HG03469 (cell line): Measurements from ENCODE around the gene RREB1.

Experiments
- ATAC-seq: cut with Tn5 transposase; IDR thresholded peaks from one replicate; pipeline ENCODE4 v1.9.1; 2021; ENCODE audit warnings: mild to moderate bottlenecking, moderate library complexity, moderate number of reproducible peaks; ENCODE audit not compliant: unreplicated experiment

RREB1 gene

GRCh38 chr6:7239590-7239948 lies 131.8 kb downstream of the RREB1 start:
- ATAC-seq: no peak

DNA sequence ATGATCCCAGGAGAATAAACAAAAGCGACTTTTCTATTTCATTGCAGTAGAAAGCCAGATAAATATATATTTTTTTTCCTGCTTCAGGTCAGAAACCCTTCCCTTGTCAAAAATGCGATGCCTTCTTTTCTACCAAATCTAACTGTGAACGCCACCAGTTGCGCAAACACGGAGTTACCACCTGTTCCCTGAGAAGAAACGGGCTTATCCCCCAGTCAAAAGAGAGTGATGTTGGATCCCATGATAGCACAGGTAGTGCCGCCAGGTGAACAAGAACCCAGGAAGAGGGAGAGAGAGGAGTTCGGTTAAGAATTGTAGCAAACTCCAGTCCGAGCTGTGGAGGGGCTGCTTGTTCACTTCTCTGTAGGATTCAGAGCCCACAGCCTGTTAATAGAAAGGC lies 132.6 kb downstream of the RREB1 start:
- ATAC-seq: no peak

GRCh38 chr6:7241160-7241559 lies 133.4 kb downstream of the RREB1 start:
- no peak for ATAC-seq

GRCh38 chr6:7241709-7242645 lies 134.2 kb downstream of the RREB1 start:
- ATAC-seq: no peak

DNA sequence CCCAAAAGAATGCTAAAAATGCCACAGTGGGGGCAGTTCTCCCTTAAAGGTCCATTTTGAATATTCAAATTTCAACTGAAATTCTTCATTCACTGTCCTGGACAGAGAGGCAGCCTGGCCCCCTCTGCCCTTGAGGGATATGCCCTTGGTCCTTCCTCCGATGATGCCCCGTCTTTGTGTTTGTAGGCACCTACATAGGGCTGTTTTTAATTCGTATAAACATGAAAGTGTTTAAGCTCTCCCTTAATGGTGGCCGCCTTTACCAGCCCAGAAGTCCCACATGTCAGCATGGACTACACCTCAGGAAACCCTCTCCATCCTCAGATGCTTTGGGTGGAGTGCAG lies 135.0 kb downstream of the RREB1 start:
- ATAC-seq: no peak

DNA sequence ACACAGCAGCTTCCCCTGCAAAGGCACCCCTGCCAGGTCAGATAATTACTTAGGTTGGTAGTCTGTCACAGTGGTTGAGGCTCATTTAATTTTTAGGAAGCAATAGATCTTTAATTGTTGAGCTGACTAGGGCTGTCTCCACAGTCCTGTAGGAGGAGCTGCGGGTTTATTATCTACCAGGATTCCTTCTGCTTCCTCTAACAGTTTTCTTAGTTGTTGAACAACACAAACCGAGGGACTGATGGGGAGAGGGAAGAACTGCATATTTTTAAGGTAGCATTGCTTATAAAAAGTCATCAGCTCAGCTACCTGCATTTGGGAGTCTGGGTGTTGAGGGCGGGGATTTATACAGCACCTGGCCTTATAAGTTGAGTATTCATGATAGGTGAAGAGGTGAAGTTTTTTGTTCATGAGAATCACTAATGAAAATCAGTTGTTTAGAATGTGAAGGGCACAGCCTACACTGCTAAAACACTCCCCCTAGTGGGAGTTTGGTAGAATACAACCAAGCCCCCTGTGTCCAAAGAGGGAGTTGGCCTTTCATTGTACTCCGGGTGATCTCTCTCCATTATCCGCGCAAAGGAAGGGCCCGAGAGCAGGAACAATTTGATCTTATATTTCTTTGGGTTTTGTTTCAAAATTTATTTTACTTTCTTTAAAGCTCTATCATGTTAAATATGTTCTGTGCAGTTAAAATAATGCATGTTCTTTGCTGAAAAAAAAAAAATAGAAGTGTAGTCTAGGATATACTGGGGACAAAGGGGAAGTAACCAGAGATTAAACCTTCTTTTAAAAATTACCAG lies 135.6 kb downstream of the RREB1 start:
- ATAC-seq: no peak

DNA sequence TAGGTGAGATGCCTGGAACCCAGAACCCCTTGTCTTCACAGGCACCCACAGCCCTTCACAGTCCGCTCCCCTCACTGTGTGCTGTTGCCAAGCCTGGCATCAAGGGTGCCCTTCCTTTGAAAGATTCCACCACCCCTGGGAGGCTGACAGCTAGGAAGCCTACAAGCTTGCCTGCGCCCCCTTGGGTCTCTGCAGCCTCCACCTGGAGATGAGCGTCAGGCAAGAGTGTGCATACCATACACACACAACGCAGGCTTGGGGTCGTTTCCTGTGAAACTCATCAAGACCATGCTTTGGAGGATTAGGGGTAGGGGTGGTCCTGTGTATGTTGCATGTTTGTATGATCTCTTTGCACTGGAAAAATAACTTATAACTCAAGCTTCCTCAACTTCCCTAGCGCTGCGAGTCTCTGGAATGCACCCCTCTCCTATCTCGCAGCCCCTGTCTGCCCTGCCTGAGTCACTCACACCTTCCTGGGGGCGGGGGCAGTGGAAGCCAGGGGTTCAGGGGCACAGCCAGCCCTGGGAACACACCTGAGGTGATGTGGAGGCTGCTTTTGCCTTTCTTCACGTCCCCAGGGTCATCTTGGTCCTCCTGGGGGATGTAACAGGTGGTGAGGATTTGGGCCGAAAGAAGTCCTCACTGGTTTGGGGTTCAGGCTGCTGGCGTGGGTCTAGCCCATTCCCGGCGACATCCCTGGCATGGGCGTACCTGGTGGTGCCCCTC lies 138.1 kb downstream of the RREB1 start:
- no peak for ATAC-seq

DNA sequence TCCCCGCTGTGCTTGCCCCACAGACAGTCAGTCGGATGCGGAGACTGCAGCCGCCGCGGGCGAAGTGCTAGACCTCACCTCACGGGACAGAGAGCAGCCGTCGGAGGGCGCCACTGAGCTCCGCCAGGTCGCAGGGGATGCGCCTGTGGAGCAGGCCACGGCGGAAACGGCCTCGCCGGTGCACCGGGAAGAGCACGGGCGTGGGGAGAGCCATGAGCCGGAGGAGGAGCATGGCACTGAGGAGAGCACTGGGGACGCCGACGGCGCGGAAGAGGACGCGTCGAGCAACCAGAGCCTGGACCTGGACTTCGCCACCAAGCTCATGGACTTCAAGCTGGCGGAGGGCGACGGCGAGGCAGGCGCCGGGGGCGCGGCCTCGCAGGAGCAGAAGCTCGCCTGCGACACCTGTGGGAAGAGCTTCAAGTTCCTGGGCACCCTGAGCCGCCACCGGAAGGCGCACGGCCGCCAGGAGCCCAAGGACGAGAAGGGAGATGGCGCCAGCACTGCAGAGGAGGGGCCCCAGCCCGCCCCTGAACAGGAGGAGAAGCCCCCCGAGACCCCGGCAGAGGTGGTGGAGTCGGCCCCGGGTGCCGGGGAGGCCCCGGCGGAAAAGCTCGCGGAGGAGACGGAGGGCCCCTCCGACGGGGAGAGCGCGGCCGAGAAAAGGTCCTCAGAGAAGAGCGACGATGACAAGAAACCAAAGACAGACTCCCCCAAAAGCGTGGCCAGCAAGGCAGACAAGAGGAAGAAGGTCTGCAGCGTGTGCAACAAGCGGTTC lies 138.8 kb downstream of the RREB1 start:
- no peak for ATAC-seq

- no peak for ATAC-seq
Observed at GRCh38 chr6:7247179-7247456, 139.4 kb downstream of the RREB1 start.

DNA sequence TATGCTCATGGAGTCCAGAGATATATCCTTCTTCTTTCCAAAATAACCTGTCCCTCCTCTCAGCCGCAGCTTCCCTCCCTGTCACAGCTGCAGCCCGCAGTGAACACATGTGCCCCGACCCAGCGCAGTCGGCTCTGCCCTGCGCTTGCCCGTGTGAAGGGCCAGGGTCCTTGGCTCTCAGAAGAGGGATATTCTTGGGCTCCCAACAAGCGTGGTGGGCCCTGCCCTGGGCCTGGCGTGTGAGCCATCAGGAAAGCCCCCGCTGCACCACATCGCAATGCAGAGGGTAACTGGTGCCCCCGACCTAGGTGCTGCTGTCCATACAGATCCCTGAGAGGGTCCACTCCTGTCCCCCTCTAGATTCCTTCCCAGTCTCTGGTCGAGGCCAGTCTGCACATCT lies 140.1 kb downstream of the RREB1 start:
- ATAC-seq: no peak

- no peak for ATAC-seq
Observed at GRCh38 chr6:7249391-7249790, 141.6 kb downstream of the RREB1 start.

- ATAC-seq: no peak
Observed at GRCh38 chr6:7249946-7250643, 142.3 kb downstream of the RREB1 start.

DNA sequence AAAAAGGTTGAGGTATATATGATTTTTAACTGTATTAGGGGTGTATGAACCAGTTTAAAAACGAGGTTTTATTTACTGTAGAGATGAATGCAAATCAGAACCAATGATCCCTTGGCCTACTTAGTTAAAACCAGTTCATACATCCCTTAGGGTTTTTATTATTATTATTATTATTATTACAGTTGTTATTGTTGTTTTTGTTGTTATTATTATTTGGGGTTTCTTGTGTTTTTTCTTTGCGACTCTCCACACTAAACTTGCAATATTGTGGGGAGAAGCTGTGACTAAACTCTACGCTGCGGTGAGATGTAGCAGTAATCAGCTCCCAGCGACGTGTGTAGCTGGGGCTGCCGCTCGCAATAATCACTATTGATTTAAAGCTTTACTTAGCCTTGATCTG lies 143.1 kb downstream of the RREB1 start:
- no peak for ATAC-seq

GRCh38 chr6:7251646-7252260 lies 144.0 kb downstream of the RREB1 start:
- ATAC-seq: no peak

DNA sequence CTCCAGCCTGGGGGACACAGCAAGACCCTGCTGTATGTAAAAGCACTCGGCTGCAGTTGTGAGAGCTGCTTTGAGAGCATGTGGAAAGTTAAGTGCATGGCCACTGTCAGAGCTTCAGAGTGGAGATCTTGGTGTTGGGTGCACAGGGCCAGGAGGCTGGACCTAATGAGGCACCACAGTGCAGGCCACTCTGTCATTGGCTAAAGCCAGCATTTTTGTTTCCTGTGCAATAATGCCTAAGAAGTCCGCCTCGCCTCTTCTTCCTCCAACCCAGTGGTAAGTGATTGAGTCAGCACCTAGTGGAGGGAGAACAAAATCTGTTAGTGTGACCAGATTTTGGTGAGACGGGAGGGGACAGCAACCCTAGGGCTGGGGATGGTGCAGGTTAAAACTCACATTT lies 144.6 kb downstream of the RREB1 start:
- no peak for ATAC-seq

DNA sequence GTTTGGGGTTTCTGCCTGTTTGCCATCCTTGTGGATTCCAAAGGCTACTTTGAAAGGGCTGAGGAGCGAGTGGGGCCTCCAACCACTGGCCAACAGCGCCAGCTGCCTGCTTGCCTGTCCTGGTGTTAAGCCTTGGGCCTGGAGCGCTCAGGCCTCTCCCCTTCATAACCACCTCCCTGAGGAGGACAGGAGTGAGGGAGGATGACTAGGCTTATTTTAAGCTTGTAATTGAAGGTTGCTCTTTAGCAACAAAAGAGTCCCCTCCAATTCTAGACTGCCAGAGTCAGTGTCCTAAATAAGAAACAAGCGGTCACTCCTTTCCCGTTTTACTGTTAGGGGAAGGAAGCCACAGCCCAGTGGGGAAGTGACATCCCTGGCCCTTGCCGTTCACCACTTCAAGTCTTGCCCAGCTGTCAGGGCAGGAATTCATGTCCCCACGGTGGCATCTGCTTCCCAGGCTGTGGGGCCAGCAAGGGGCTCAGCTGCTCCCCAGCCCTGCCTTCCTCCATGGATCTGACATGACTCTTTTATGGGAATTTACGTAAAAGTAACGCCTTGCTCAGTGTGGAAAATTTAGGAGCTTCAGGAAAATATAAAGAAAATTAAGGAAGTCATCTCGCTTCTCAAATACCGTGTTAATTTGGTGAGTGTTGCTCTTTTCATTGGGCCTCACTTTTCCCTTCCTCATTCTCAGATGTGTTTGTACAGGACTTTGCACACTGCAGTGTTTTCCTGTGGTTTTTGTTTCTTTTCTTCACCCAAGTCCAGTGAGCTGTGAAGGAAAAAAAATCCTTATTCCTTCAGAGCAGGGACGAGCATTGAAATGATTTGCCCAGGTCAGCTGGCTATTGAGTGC lies 147.4 kb downstream of the RREB1 start:
- ATAC-seq: no peak

- ATAC-seq: no peak
Observed at GRCh38 chr6:7255918-7256317, 148.2 kb downstream of the RREB1 start.

GRCh38 chr6:7256785-7257184 lies 149.0 kb downstream of the RREB1 start:
- ATAC-seq: no peak
